ENCODE measurements around the gene DIMT1.
A peak's percentile ranks its signal among the peaks of the same experiment; 100 is the strongest.

- TF ChIP-seq MAX (IDR thresholded peaks at IDR 0.05) (no peak), EZH2 (IDR thresholded peaks at IDR 0.05) (no peak), TCF7L2 (IDR thresholded peaks at IDR 0.05; ENCODE audit: borderline replicate concordance, extremely low read depth, insufficient read depth, insufficient read length) (no peak), POLR2AphosphoS5 (IDR thresholded peaks at IDR 0.05; ENCODE audit: low read depth, low read length) (no peak), POLR2A (IDR thresholded peaks at IDR 0.05; ENCODE audit: borderline replicate concordance, extremely low read depth, insufficient read depth, insufficient read length) (no peak), CBX3 (IDR thresholded peaks at IDR 0.05; ENCODE audit: low read depth) (no peak), FOSL1 (IDR thresholded peaks at IDR 0.05; ENCODE audit: low read depth) (0 out of 2 replicates have a peak, but pooled peaks have one; percentile 30), ZFX (IDR thresholded peaks at IDR 0.05) (no peak), CEBPB (IDR thresholded peaks at IDR 0.05; ENCODE audit: low read depth) (no peak), SRF (IDR thresholded peaks at IDR 0.05; ENCODE audit: low read depth) (no peak), RAD21 (IDR thresholded peaks at IDR 0.05; ENCODE audit: low read depth) (no peak), ZNF274 (IDR thresholded peaks at IDR 0.05; ENCODE audit: low read depth, low read length) (no peak)
- TF ChIP-seq, protein P1, sequence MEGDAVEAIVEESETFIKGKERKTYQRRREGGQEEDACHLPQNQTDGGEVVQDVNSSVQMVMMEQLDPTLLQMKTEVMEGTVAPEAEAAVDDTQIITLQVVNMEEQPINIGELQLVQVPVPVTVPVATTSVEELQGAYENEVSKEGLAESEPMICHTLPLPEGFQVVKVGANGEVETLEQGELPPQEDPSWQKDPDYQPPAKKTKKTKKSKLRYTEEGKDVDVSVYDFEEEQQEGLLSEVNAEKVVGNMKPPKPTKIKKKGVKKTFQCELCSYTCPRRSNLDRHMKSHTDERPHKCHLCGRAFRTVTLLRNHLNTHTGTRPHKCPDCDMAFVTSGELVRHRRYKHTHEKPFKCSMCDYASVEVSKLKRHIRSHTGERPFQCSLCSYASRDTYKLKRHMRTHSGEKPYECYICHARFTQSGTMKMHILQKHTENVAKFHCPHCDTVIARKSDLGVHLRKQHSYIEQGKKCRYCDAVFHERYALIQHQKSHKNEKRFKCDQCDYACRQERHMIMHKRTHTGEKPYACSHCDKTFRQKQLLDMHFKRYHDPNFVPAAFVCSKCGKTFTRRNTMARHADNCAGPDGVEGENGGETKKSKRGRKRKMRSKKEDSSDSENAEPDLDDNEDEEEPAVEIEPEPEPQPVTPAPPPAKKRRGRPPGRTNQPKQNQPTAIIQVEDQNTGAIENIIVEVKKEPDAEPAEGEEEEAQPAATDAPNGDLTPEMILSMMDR (IDR thresholded peaks at IDR 0.05 in 2 of 3, conservative IDR thresholded peaks at IDR 0.05 in 1 of 3; ENCODE audit: borderline replicate concordance in 1 of 3, insufficient read depth in 1 of 3, low read depth in 2 of 3, low read length in 2 of 3), result no peak
- TF ChIP-seq, protein P2, sequence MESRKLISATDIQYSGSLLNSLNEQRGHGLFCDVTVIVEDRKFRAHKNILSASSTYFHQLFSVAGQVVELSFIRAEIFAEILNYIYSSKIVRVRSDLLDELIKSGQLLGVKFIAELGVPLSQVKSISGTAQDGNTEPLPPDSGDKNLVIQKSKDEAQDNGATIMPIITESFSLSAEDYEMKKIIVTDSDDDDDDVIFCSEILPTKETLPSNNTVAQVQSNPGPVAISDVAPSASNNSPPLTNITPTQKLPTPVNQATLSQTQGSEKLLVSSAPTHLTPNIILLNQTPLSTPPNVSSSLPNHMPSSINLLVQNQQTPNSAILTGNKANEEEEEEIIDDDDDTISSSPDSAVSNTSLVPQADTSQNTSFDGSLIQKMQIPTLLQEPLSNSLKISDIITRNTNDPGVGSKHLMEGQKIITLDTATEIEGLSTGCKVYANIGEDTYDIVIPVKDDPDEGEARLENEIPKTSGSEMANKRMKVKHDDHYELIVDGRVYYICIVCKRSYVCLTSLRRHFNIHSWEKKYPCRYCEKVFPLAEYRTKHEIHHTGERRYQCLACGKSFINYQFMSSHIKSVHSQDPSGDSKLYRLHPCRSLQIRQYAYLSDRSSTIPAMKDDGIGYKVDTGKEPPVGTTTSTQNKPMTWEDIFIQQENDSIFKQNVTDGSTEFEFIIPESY (IDR thresholded peaks at IDR 0.05; ENCODE audit: extremely low read depth, insufficient replicate concordance, low read length), result no peak
Measured at GRCh38 chr5:62376064-62376463, 27.6 kb downstream of the DIMT1 start.
